GM19023 (cell line): Measurements from ENCODE around the gene FAM72C.
"Not testable (repeated sequence)": the region's sequence is repeated elsewhere in the genome, so short reads cannot be mapped to it uniquely, and the experiment has no call there.

Experiments
- ATAC-seq: cut with Tn5 transposase; IDR thresholded peaks from one replicate; pipeline ENCODE4 v1.9.1; 2021; ENCODE audit warnings: mild to moderate bottlenecking, moderate library complexity; ENCODE audit not compliant: unreplicated experiment

Gene FAM72C

GRCh38 chr1:143918552-143918951 lies 53.2 kb downstream of the FAM72C start:
- ATAC-seq, result not testable (repeated sequence)

GRCh38 chr1:143913705-143914104 lies 58.1 kb downstream of the FAM72C start:
- not testable (repeated sequence) for ATAC-seq
